ENCODE results near the gene FHDC1.

Gene FHDC1

DNA sequence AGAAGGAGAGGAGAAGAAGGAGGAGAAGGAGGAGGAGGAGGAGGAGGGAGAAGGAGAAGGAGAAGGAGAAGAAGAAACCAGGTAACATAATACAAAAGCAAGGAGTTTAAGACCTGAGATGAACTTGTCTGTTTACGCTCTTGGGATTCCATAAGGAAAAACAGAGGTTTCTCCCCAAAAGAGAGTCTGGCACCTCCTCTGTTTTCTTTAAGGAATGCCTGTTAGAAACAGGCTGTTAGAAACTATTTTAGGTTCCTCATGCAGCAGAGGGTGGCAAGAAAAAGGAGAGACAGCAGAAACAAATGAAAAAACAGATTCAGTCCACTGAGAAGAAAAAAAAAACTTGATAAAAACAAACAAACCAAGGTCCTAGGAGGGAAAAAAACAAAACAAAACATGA, 10.3 kb upstream of the FHDC1 start:
- TF ChIP-seq CREB1 (IDR thresholded peaks at IDR 0.05; ENCODE audit: low read depth) (no peak), USF1 (IDR thresholded peaks at IDR 0.05) (no peak), TCF12 (IDR thresholded peaks at IDR 0.05; ENCODE audit: low read depth) (no peak), TEAD4 (IDR thresholded peaks at IDR 0.05) (no peak), FOXM1 (IDR thresholded peaks at IDR 0.05; ENCODE audit: borderline replicate concordance, low read depth) (no peak), YY1 (IDR thresholded peaks at IDR 0.05; ENCODE audit: low read depth) (no peak), MAX (IDR thresholded peaks at IDR 0.05) (no peak), TAF1 (IDR thresholded peaks at IDR 0.05; ENCODE audit: low read depth) (no peak), RAD21 (IDR thresholded peaks at IDR 0.05; ENCODE audit: low read depth) (no peak), EP300 (IDR thresholded peaks at IDR 0.05; ENCODE audit: borderline replicate concordance) (no peak), ZBTB7A (IDR thresholded peaks at IDR 0.05; ENCODE audit: low read depth) (no peak), NFIC (IDR thresholded peaks at IDR 0.05) (no peak), EGR1 (IDR thresholded peaks at IDR 0.05) (no peak), CEBPB (IDR thresholded peaks at IDR 0.05) (no peak)
- TF ChIP-seq, protein P1, sequence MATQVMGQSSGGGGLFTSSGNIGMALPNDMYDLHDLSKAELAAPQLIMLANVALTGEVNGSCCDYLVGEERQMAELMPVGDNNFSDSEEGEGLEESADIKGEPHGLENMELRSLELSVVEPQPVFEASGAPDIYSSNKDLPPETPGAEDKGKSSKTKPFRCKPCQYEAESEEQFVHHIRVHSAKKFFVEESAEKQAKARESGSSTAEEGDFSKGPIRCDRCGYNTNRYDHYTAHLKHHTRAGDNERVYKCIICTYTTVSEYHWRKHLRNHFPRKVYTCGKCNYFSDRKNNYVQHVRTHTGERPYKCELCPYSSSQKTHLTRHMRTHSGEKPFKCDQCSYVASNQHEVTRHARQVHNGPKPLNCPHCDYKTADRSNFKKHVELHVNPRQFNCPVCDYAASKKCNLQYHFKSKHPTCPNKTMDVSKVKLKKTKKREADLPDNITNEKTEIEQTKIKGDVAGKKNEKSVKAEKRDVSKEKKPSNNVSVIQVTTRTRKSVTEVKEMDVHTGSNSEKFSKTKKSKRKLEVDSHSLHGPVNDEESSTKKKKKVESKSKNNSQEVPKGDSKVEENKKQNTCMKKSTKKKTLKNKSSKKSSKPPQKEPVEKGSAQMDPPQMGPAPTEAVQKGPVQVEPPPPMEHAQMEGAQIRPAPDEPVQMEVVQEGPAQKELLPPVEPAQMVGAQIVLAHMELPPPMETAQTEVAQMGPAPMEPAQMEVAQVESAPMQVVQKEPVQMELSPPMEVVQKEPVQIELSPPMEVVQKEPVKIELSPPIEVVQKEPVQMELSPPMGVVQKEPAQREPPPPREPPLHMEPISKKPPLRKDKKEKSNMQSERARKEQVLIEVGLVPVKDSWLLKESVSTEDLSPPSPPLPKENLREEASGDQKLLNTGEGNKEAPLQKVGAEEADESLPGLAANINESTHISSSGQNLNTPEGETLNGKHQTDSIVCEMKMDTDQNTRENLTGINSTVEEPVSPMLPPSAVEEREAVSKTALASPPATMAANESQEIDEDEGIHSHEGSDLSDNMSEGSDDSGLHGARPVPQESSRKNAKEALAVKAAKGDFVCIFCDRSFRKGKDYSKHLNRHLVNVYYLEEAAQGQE (IDR thresholded peaks at IDR 0.05; ENCODE audit: low read depth) = no peak

GRCh38 chr4:152926959-152927358, 9.2 kb upstream of the FHDC1 start:
- TF ChIP-seq YY1 (IDR thresholded peaks at IDR 0.05; ENCODE audit: low read depth) (no peak), ZBTB7A (IDR thresholded peaks at IDR 0.05; ENCODE audit: low read depth) (no peak), EP300 (IDR thresholded peaks at IDR 0.05; ENCODE audit: borderline replicate concordance) (no peak), CEBPB (IDR thresholded peaks at IDR 0.05) (no peak), USF1 (IDR thresholded peaks at IDR 0.05) (no peak), EGR1 (IDR thresholded peaks at IDR 0.05) (no peak), TAF1 (IDR thresholded peaks at IDR 0.05; ENCODE audit: low read depth) (no peak), NFIC (IDR thresholded peaks at IDR 0.05) (no peak), TCF12 (IDR thresholded peaks at IDR 0.05; ENCODE audit: low read depth) (no peak), FOXM1 (IDR thresholded peaks at IDR 0.05; ENCODE audit: borderline replicate concordance, low read depth) (no peak)
- TF ChIP-seq, protein P1 (IDR thresholded peaks at IDR 0.05; ENCODE audit: low read depth) = no peak

- TF ChIP-seq USF1 (IDR thresholded peaks at IDR 0.05) (no peak), EGR1 (IDR thresholded peaks at IDR 0.05) (no peak), RAD21 (IDR thresholded peaks at IDR 0.05; ENCODE audit: low read depth) (no peak), TEAD4 (IDR thresholded peaks at IDR 0.05) (no peak), MAX (IDR thresholded peaks at IDR 0.05) (no peak), NFIC (IDR thresholded peaks at IDR 0.05) (no peak), YY1 (IDR thresholded peaks at IDR 0.05; ENCODE audit: low read depth) (no peak), CREB1 (IDR thresholded peaks at IDR 0.05; ENCODE audit: low read depth) (no peak), EP300 (IDR thresholded peaks at IDR 0.05; ENCODE audit: borderline replicate concordance) (no peak), TCF12 (IDR thresholded peaks at IDR 0.05; ENCODE audit: low read depth) (no peak), TAF1 (IDR thresholded peaks at IDR 0.05; ENCODE audit: low read depth) (no peak), CEBPB (IDR thresholded peaks at IDR 0.05) (no peak)
These were observed 8.4 kb upstream of the FHDC1 start for GRCh38 chr4:152927737-152928136.

GRCh38 chr4:152928286-152928685, 7.8 kb upstream of the FHDC1 start:
- TF ChIP-seq TCF12 (IDR thresholded peaks at IDR 0.05; ENCODE audit: low read depth) = no peak
- no peak for TF ChIP-seq YY1 (IDR thresholded peaks at IDR 0.05; ENCODE audit: low read depth)
- no peak for TF ChIP-seq TEAD4 (IDR thresholded peaks at IDR 0.05)
- no peak for TF ChIP-seq EP300 (IDR thresholded peaks at IDR 0.05; ENCODE audit: borderline replicate concordance)
- no peak for TF ChIP-seq CREB1 (IDR thresholded peaks at IDR 0.05; ENCODE audit: low read depth)
- no peak for TF ChIP-seq MAX (IDR thresholded peaks at IDR 0.05)
- TF ChIP-seq NFIC (IDR thresholded peaks at IDR 0.05) = no peak
- TF ChIP-seq FOXM1 (IDR thresholded peaks at IDR 0.05; ENCODE audit: borderline replicate concordance, low read depth) = no peak
- no peak for TF ChIP-seq USF1 (IDR thresholded peaks at IDR 0.05)
- no peak for TF ChIP-seq EGR1 (IDR thresholded peaks at IDR 0.05)
- TF ChIP-seq TAF1 (IDR thresholded peaks at IDR 0.05; ENCODE audit: low read depth) = no peak
- no peak for TF ChIP-seq RAD21 (IDR thresholded peaks at IDR 0.05; ENCODE audit: low read depth)
- TF ChIP-seq ZBTB7A (IDR thresholded peaks at IDR 0.05; ENCODE audit: low read depth) = no peak
- TF ChIP-seq, protein P1 (IDR thresholded peaks at IDR 0.05; ENCODE audit: low read depth) = no peak
- no peak for TF ChIP-seq CEBPB (IDR thresholded peaks at IDR 0.05)

Data from Ishikawa (cell line).